ENCODE data around the gene PARP9. TPM values are rescaled to one million over a fixed set of nuclear protein-coding genes. Genes with fewer than 3 reads are reported as not detected.

The PARP9 gene
- total RNA-seq, 4 donors from 2014 or later: 24.2 to 35.8 (median 29.1) TPM

DNA sequence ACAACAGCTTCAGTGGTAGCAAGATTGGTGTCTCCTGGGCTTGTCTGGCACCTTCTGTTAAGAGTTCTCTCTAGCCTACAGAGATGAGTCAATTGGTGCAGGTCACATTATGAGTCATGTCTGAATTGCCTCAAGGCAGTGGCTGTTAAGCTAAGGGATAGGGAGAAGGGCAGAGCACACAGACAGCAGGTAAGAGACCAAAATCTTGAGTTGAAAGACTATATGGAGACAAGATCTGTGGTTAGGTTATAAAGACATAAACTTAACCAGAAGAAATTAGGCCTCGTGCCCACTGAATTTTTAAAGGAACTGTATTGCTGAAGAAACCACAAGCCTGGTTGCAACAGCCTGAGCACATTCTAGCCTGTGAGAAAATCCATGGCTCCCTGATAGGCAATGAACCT is 30.2 kb downstream of the PARP9 start:
- intact Hi-C loops (cut with DNase I; ENCODE audit: low total_unique reads): no loop called here
- no peak overlapping the region for H3K4me3 ChIP-seq
- no peaks in the 10 kb centered on the region for H3K27me3 ChIP-seq
- H3K27ac ChIP-seq: no peak overlapping the region
- 33 to 43% methylated on average over 1 of the region's 1 CpG for WGBS, 2 donors (ENCODE audit: low coverage in 1 of 2)
- H3K9me3 ChIP-seq: no peaks in the 10 kb centered on the region
- peaks cover 0 to 65% (median 17%) of the 10 kb centered on the region in 4 donors for H3K36me3 ChIP-seq
- TF ChIP-seq EP300 (IDR thresholded peaks at IDR 0.05; ENCODE audit: low read depth) (no peak), POLR2AphosphoS5 (IDR thresholded peaks at IDR 0.05) (no peak), POLR2A (IDR thresholded peaks at IDR 0.05) (no peak), CTCF (IDR thresholded peaks at IDR 0.05) (no peak)
- DNase-seq: no peak
- in situ Hi-C loops (cut with MboI; ENCODE audit: low pct_ligation_motif_present in 1 of 4, low pct_unique_long_range_greater_than_20kb in 1 of 4, low sequenced_read_pairs in 3 of 4): no loop called here
- H3K4me1 ChIP-seq: no peaks in the 10 kb centered on the region

DNA sequence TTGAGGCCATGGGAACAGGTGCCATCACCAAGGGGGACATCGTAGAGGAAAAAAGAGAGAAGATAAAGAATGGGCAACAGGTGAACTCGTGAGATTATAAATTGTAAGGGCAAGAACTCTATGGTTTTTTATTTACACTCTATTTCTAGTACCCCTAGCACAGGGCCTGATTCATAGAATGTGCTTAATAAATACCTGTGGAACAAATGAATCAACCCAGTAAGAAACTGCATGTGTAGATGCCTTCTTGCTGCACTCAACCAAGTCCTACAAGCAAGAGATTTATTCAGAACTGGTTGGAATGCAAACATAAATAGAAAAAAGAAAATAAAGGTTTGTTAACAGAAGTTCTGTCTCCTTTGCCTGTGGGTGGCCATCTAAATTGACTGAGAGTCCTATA is 30.6 kb downstream of the PARP9 start:
- Histone ChIP-seq H3K36me3 (peaks cover 0 to 65% (median 15%) of the 10 kb centered on the region in 4 donors), H3K27me3 (no peaks in the 10 kb centered on the region), H3K4me3 (no peak overlapping the region), H3K9me3 (no peaks in the 10 kb centered on the region), H3K4me1 (no peaks in the 10 kb centered on the region), H3K27ac (no peak overlapping the region)
- intact Hi-C loops (cut with DNase I; ENCODE audit: low total_unique reads): no loop called here
- no peak for TF ChIP-seq EP300 (IDR thresholded peaks at IDR 0.05; ENCODE audit: low read depth)
- in situ Hi-C loops (cut with MboI; ENCODE audit: low pct_ligation_motif_present in 1 of 4, low pct_unique_long_range_greater_than_20kb in 1 of 4, low sequenced_read_pairs in 3 of 4): no loop called here
- WGBS, 2 donors (ENCODE audit: low coverage in 1 of 2): 87 to 90% methylated on average over 2 of the region's 2 CpGs
- DNase-seq: no peak

GRCh38 chr3:122530164-122530563 is 33.9 kb downstream of the PARP9 start:
- H3K9me3 ChIP-seq: no peaks in the 10 kb centered on the region
- no peak overlapping the region for H3K4me3 ChIP-seq
- intact Hi-C loops (cut with DNase I; ENCODE audit: low total_unique reads): no loop called here
- in situ Hi-C loops (cut with MboI; ENCODE audit: low pct_ligation_motif_present in 1 of 4, low pct_unique_long_range_greater_than_20kb in 1 of 4, low sequenced_read_pairs in 3 of 4): no loop called here
- H3K4me1 ChIP-seq: no peaks in the 10 kb centered on the region
- TF ChIP-seq POLR2A (IDR thresholded peaks at IDR 0.05) (no peak), EP300 (IDR thresholded peaks at IDR 0.05; ENCODE audit: low read depth) (no peak), CTCF (IDR thresholded peaks at IDR 0.05) (no peak), POLR2AphosphoS5 (IDR thresholded peaks at IDR 0.05) (no peak)
- no peak overlapping the region for H3K27ac ChIP-seq
- DNase-seq: no peak
- H3K36me3 ChIP-seq: peaks cover 0 to 50% (median 8%) of the 10 kb centered on the region in 4 donors
- no peaks in the 10 kb centered on the region for H3K27me3 ChIP-seq
- 92% methylated on average over 2 of the region's 2 CpGs; no CpG with 5 or more reads in 1 of the 2 donors for WGBS, 2 donors (ENCODE audit: low coverage in 1 of 2)

DNA sequence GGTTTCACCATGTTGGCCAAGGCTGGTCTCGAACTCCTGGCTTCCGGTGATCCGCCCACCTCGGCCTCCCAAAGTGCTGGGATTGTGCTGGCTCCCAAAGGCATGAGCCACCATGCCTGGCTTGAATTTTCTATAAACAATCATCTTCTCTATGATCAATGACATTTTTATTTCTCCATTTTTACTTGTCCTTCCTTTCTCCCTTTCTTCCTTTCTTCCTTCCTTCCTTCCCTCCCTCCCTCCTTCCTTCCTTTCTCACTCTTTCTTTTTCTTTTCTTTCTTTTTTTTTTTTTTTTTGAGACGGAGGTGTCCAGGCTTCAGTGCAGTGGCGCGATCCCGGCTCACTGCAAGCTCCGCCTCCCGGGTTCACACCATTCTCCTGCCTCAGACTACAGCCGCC is 40.8 kb downstream of the PARP9 start:
- H3K4me1 ChIP-seq: no peaks in the 10 kb centered on the region
- in situ Hi-C loops (cut with MboI; ENCODE audit: low pct_ligation_motif_present in 1 of 4, low pct_unique_long_range_greater_than_20kb in 1 of 4, low sequenced_read_pairs in 3 of 4): no loop called here
- 96% methylated on average over 11 of the region's 11 CpGs; no CpG with 5 or more reads in 1 of the 2 donors for WGBS, 2 donors (ENCODE audit: low coverage in 1 of 2)
- no peak overlapping the region for H3K4me3 ChIP-seq
- no peaks in the 10 kb centered on the region for H3K9me3 ChIP-seq
- H3K27ac ChIP-seq: no peak overlapping the region
- DNase-seq: no peak
- intact Hi-C loops (cut with DNase I; ENCODE audit: low total_unique reads): no loop called here
- TF ChIP-seq POLR2A (IDR thresholded peaks at IDR 0.05) (no peak), CTCF (IDR thresholded peaks at IDR 0.05) (no peak), POLR2AphosphoS5 (IDR thresholded peaks at IDR 0.05) (no peak), EP300 (IDR thresholded peaks at IDR 0.05; ENCODE audit: low read depth) (no peak)
- H3K36me3 ChIP-seq: no peaks in the 10 kb centered on the region
- H3K27me3 ChIP-seq: no peaks in the 10 kb centered on the region

- Histone ChIP-seq H3K27ac (no peak overlapping the region), H3K36me3 (no peaks in the 10 kb centered on the region), H3K4me3 (no peak overlapping the region), H3K4me1 (no peaks in the 10 kb centered on the region), H3K27me3 (no peaks in the 10 kb centered on the region), H3K9me3 (no peaks in the 10 kb centered on the region)
- in situ Hi-C loops (cut with MboI; ENCODE audit: low pct_ligation_motif_present in 1 of 4, low pct_unique_long_range_greater_than_20kb in 1 of 4, low sequenced_read_pairs in 3 of 4) (no loop called here), intact Hi-C loops (cut with DNase I; ENCODE audit: low total_unique reads) (no loop called here)
- 91 to 96% methylated on average over 4 of the region's 4 CpGs for WGBS, 2 donors (ENCODE audit: low coverage in 1 of 2)
- DNase-seq: no peak
- no peak for TF ChIP-seq POLR2AphosphoS5 (IDR thresholded peaks at IDR 0.05)
- TF ChIP-seq EP300 (IDR thresholded peaks at IDR 0.05; ENCODE audit: low read depth): no peak
- no peak for TF ChIP-seq POLR2A (IDR thresholded peaks at IDR 0.05)
- no peak for TF ChIP-seq CTCF (IDR thresholded peaks at IDR 0.05)
These were observed 43.2 kb downstream of the PARP9 start for GRCh38 chr3:122520861-122521260.
